ENCODE results near the gene SPIN1. TPM values are rescaled to one million over a fixed set of nuclear protein-coding genes. Genes with fewer than 3 reads are reported as not detected.

Gene SPIN1
- total RNA-seq, 1 donor from 2014 or later, result 42.3 TPM

- intact Hi-C loops (cut with micrococcal nuclease), result no loop called here
Measured at GRCh38 chr9:88433583-88434255, 45.5 kb downstream of the SPIN1 start.

- intact Hi-C loops (cut with micrococcal nuclease), result no loop called here
Measured at GRCh38 chr9:88435336-88435735, 47.1 kb downstream of the SPIN1 start.

DNA sequence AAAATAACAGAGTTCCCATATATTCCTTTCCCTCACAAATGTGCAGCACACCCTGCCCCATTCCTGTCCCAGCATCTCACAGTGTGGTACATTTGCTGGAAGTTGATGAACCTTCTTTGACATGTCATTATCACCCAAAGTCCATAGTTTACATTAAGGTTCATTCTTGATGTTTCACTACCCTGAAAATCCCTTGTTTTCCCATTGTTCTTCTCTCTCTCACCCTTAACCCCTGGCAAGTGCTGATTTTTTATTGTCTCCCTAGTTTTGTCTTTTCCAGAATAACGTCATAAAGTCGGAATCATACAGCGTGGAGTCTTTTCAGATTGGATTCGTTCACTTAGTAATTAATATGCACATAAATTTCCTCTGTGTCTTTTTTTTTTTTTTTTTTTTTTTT lies 48.1 kb downstream of the SPIN1 start:
- intact Hi-C loops (cut with micrococcal nuclease), result no loop called here

DNA sequence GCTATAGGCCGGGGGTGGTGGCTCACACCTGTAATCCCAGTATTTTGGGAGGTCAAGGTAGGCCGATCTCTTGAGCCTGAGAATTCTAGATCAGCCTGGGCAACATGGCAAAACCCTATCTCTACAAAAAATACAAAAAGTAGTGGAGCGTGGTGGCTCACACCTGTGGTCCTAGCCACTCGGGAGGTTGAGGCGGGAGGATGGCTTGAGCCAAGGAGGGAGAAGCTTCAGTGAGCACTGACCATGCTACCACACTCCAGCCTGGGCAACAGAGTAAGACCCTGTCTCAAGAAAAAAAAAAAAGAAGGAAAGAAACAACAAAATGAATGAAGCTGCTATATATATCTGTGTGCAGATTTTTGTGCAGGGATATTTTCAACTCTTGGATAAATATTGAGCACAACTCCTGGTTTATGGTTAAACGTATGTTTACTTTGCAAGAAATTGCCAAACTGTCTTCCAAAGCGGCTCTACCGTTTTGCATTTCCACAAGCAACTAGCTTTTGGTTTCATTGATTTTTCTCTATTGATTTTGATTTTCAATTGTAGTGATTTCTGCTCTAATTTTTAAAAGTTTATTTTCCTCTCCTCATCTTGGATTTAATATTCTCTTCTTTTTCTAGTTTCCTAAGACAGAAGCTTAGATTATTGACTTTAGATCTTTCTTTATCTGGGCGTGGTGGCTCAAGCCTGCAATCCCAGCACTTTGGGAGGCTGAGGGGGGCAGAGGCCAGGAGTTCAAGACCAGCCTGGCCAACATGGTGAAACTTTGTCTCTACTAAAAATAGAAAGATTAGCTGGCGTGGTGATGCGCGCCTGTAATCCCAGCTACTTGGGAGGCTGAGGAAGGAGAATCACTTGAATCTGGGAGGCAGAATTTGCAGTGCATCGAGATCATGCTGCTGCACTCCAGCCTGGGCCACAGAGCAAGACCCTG lies 49.2 kb downstream of the SPIN1 start:
- intact Hi-C loops (cut with micrococcal nuclease), result no loop called here

GRCh38 chr9:88438811-88439210 lies 50.6 kb downstream of the SPIN1 start:
- intact Hi-C loops (cut with micrococcal nuclease), result no loop called here

DNA sequence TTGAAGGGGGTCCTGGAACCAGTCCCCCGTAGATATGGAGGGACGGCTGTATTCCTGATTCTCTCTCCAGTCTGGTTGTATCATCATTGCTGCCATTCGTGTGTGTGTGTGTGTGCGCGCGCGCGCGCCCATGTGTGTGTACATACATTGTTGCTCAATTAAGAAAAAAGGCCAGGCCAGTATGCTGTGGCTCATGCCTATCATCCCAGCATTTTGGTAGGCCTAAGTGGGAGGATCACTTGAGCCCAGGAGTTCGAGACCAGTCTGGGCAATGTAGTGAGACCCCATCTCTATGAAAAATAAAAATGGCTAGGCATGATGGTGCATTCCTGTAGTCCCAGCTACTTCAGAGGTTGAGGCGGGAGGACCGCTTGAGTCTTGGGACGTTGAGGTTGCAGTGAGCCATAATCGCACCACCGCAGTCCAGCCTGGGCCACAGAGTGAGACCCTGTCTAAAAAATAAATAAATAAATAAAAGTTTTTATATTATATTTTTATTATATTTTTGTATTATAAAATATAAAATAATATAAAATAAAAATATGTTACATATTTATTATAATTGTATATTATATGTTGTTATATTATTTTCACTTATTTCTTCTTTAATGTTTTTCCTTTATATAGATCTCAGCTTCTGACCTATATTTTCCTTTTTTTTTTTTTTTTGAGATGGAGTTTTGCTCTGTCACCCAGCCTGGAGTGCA lies 53.2 kb downstream of the SPIN1 start:
- intact Hi-C loops (cut with micrococcal nuclease), result no loop called here

DNA sequence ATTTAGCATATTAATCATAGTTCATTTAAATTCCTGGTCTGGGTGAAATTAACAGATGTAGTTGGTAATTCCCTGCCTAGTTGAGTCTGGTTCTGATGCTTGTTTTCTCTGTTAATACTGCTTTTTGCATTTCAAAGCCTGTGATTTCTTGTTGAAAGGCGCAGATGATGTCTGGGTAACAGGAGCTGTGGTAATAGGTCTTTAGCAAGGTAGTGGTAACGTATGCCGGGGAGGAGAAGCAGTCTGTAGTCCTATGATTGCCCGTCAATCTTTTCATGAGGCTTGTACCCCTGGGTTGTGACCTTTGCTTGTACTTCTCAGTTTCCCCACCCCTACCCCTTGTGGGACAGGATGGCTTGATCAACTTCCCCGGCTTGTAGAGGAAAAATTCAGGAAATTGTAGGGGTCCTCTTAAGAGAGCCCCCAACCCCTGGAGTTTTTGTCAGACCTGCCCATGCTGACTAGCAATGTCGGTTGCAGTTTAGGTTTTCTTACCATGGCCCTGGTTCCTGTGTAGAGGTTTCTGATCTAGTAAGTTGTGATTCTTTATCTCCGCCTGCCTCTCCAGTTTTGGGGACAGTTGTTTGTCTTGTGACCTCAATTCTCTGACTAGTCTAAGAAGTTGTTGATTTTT lies 55.4 kb downstream of the SPIN1 start:
- intact Hi-C loops (cut with micrococcal nuclease), result no loop called here

DNA sequence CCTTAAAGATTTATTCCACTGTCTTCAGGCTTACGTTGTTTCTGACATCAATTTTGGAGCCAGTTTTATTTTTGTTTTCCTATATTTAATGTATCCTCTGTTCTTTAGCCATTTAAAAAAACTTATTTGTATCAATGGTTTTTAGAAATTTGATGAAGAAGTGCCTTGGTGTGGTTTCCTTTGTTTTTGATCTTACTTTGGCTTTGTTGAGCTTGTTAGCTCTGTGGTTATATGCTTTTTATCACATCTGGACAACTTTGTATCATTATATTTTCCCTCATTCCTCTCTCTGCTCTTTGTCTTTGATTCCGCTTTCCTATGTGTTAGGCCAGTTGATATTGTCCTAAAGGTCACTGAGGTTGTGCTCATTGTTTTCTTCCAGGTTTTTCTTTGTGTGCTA lies 58.5 kb downstream of the SPIN1 start:
- intact Hi-C loops (cut with micrococcal nuclease), result no loop called here

GRCh38 chr9:88447431-88447830 lies 59.2 kb downstream of the SPIN1 start:
- intact Hi-C loops (cut with micrococcal nuclease), result no loop called here

GRCh38 chr9:88451160-88451559 lies 62.9 kb downstream of the SPIN1 start:
- intact Hi-C loops (cut with micrococcal nuclease), result no loop called here

- intact Hi-C loops (cut with micrococcal nuclease), result no loop called here
Measured at GRCh38 chr9:88458716-88459465, 70.6 kb downstream of the SPIN1 start.

GRCh38 chr9:88460587-88461332 lies 72.5 kb downstream of the SPIN1 start:
- intact Hi-C loops (cut with micrococcal nuclease), result no loop called here

DNA sequence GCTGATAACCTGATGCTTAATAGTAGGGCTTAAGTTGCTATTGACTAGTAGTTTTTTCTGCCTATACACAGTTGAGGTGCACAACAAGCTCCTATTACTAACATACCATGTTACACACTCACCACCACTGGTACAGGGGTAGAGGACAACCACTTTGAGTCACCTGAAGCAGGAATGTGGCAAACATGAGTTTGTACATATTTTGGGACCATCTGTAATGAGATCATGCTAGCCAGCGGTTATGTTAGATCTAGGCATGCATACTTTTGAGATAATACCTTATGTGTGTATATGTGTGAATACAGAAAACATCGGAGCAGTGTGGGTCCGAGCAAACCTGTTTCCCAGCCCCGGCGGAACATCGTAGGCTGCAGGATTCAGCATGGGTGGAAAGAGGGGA lies 73.9 kb downstream of the SPIN1 start:
- intact Hi-C loops (cut with micrococcal nuclease), result no loop called here

GRCh38 chr9:88464851-88465250 lies 76.6 kb downstream of the SPIN1 start:
- intact Hi-C loops (cut with micrococcal nuclease), result no loop called here

- intact Hi-C loops (cut with micrococcal nuclease), result no loop called here
Measured at GRCh38 chr9:88468226-88468625, 80.0 kb downstream of the SPIN1 start.

GRCh38 chr9:88476491-88477271 lies 88.4 kb downstream of the SPIN1 start:
- intact Hi-C loops (cut with micrococcal nuclease), result no loop called here

DNA sequence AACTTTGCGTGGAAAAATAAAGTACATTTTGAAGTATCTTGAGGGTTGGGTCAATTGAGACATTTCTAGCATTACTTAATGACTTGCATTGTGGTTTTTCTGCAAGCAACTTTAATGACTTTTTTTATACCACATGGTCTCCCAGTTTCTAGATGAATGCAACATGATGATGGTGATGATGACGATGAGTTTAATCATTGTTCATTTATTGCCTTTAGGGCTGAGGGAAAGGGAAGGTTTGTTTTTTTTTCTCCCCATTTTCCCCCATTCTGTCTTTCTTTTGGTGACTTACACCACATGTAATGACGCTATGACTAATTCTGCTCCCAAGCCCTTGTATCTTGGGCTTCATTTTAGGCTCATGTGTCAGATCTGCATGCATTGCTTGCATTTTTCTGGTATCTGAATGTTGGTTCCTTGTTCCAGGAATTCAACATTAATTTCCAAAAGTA lies 89.1 kb downstream of the SPIN1 start:
- intact Hi-C loops (cut with micrococcal nuclease), result no loop called here

- intact Hi-C loops (cut with micrococcal nuclease), result no loop called here
Measured at GRCh38 chr9:88478246-88478645, 90.0 kb downstream of the SPIN1 start.

DNA sequence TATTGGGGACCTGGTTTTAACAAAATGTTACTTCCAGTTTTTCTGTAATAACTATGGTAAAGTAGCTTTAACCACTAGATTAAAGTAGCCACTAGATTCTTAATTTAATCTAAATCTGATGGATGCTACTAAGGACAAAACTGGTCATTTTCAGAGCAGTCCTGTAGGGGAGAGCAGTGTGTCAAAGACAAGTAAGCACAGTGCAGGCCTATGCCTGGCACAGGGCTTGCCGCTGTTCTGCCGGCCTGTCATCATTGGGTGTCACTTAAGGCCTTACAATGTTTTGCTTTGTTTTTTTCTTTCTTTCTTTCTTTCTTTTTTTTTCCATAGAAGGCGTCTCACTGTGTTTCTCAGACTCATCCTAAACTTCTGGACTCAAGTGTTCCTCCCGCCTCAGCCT lies 93.7 kb downstream of the SPIN1 start:
- intact Hi-C loops (cut with micrococcal nuclease), result no loop called here

Data from T-helper 2 cell treated with Interferon-gamma antibody and Interleukin-4, amounts not matched to agents 100 ng/mL and 5 ng/mL, for 36 hours (primary cell).